RWPE2 (cell line): ENCODE results near the gene IRAK1.

Source experiments
- ATAC-seq: fragments of 200-7000 bp; cut with Tn5 transposase; 3 replicates; pipeline ENCODE4 v1.9.1; 2021; ENCODE audit warnings: low read depth
- DNase-seq: peaks from one replicate; pipeline ENCODE4 v3.0.0-alpha.2; 2020; ENCODE audit warnings: low spot score
- H3K27ac ChIP-seq: fragments of 450-650 bp; 2 replicates; pipeline ENCODE4 v1.5.1; 2017; ENCODE audit warnings: mild to moderate bottlenecking; ENCODE audit not compliant: poor library complexity, severe bottlenecking
- H3K27me3 ChIP-seq: fragments of 250-450 bp; sonication (Bioruptor Pico); 2 replicates; pipeline ENCODE4 v1.5.1; 2021; ENCODE audit warnings: mild to moderate bottlenecking, moderate library complexity; ENCODE audit not compliant: insufficient read depth, poor library complexity, severe bottlenecking
- H3K36me3 ChIP-seq: fragments of 250-450 bp; sonication (Bioruptor Pico); 2 replicates; pipeline ENCODE4 v1.5.1; 2020; ENCODE audit warnings: low read depth, mild to moderate bottlenecking, moderate library complexity
- H3K4me1 ChIP-seq: fragments of 250-450 bp; sonication (Bioruptor Pico); 2 replicates; pipeline ENCODE4 v1.5.1; 2021; ENCODE audit warnings: mild to moderate bottlenecking, moderate library complexity; ENCODE audit not compliant: insufficient read depth, poor library complexity, severe bottlenecking
- H3K4me3 ChIP-seq: fragments of 250-450 bp; sonication (Bioruptor Pico); 2 replicates; pipeline ENCODE4 v1.5.1; 2021; ENCODE audit warnings: mild to moderate bottlenecking, moderate library complexity; ENCODE audit not compliant: severe bottlenecking
- H3K9me3 ChIP-seq: fragments of 250-450 bp; sonication (Bioruptor Pico); 2 replicates; pipeline ENCODE4 v1.5.1; 2021; ENCODE audit warnings: mild to moderate bottlenecking, moderate library complexity; ENCODE audit not compliant: severe bottlenecking
- TF ChIP-seq, protein P1 (sequence below): fragments of 450-650 bp; IDR thresholded peaks from one replicate; pipeline ENCODE4 v1.5.1; 2017; ENCODE audit warnings: mild to moderate bottlenecking, moderate library complexity; ENCODE audit not compliant: poor library complexity, severe bottlenecking

The IRAK1 gene

DNA sequence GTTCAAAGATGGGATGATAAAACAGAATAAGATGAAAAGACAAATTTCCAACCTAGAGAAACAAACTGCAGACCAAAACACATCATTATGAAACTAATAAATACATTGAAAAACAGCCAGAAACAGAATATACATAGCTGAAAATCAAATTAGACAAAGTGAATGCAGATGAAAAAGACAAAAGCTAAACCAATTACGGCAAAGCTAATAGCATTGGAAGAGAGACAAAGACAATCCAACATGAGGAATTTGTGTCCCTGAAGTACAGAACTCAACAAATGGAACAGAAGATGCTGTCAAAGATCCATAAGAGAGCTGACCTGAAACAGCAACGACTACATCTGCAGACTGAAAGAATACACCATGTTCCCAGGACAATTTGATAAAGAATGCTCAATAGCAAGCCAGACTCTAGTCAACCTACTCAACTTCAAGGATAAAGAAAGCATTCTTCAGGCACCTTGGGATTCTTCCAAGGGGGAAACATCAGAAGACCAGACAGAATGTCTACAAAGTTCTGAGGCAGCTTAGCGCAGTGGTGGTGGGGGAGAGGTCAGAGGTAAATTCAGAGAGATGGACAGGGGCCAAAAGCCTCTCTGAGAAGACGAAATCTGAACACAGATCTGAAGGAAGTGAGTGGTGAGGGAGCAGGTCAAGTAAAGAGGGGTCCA is 27.4 kb upstream of the IRAK1 start:
- Histone ChIP-seq H3K9me3 (no peaks in the 10 kb centered on the region), H3K27me3 (no peaks in the 10 kb centered on the region), H3K4me3 (no peak overlapping the region), H3K27ac (no peak overlapping the region), H3K4me1 (peaks cover 15% of the 10 kb centered on the region), H3K36me3 (peaks cover 10% of the 10 kb centered on the region; the same call in 1 of the 2 replicates)
- DNase-seq (no peak), ATAC-seq (no peak)
- TF ChIP-seq, protein P1, sequence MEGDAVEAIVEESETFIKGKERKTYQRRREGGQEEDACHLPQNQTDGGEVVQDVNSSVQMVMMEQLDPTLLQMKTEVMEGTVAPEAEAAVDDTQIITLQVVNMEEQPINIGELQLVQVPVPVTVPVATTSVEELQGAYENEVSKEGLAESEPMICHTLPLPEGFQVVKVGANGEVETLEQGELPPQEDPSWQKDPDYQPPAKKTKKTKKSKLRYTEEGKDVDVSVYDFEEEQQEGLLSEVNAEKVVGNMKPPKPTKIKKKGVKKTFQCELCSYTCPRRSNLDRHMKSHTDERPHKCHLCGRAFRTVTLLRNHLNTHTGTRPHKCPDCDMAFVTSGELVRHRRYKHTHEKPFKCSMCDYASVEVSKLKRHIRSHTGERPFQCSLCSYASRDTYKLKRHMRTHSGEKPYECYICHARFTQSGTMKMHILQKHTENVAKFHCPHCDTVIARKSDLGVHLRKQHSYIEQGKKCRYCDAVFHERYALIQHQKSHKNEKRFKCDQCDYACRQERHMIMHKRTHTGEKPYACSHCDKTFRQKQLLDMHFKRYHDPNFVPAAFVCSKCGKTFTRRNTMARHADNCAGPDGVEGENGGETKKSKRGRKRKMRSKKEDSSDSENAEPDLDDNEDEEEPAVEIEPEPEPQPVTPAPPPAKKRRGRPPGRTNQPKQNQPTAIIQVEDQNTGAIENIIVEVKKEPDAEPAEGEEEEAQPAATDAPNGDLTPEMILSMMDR = no peak

DNA sequence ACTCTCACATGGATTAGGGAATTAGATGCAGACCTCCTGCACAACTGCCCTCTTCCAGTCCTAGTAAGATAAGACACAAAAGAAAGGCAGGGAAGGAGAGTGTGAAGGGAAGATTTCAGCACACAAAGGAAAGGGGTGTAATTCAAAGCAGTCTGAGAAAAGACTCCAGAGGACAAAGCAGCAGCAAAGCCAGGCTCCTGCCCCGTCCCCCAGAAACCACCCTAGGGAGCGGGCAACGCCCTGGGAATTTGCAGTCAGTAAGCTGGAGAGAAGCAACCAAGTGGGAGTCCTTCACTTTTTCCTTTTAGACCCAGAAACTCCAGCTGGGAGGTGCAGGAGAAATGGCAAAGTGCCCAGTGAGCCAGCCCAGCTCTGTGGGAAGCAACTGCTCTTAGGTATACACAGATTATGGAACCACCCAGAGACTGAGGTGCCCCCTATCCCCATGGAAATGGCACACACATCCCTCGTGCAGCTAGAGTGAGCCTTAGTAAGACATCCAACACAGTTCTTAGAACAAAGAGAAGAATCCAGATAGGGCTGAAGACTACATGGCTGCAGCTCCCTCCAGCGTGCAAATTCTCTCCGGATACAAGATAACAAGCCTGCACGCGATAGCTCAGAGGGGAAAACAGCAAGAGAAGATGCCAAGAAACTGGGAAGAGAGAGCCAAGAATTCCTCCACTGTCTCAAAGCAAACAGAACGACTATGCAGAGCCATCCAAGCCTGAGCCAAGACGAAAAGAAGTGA is 26.5 kb upstream of the IRAK1 start:
- Histone ChIP-seq H3K27ac (no peak overlapping the region), H3K27me3 (no peaks in the 10 kb centered on the region), H3K4me1 (peaks cover 16% of the 10 kb centered on the region), H3K36me3 (peaks cover 10% of the 10 kb centered on the region; the same call in 1 of the 2 replicates), H3K4me3 (no peak overlapping the region), H3K9me3 (no peaks in the 10 kb centered on the region)
- ATAC-seq = no peak
- TF ChIP-seq, protein P1 = no peak
- DNase-seq = no peak

DNA sequence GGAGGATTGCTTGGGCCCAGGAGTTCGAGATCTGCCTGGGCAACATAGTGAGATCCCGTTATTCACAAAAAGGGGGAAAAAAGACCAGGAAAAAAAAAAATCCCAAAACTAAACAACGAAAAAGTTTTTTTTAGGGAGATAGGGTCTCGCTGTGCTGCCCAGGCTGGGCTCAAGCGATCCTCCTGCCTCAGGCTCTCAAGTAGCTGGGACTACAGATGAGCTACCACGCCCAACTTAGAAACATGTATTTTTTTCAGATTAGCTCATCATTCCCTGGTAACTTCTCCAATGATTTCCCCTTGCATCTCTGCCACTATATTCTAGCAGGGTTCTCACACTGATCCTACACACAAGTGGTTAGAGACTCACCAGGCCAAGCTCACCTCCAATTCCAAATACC is 24.4 kb upstream of the IRAK1 start:
- DNase-seq (no peak), ATAC-seq (no peak)
- H3K27ac ChIP-seq = peak overlapping the region; percentile 78
- no peak overlapping the region for H3K4me3 ChIP-seq
- peaks cover 33% of the 10 kb centered on the region for H3K4me1 ChIP-seq
- no peaks in the 10 kb centered on the region for H3K27me3 ChIP-seq
- no peaks in the 10 kb centered on the region for H3K9me3 ChIP-seq
- TF ChIP-seq, protein P1 = no peak
- peaks cover 7% of the 10 kb centered on the region; the same call in 1 of the 2 replicates for H3K36me3 ChIP-seq

DNA sequence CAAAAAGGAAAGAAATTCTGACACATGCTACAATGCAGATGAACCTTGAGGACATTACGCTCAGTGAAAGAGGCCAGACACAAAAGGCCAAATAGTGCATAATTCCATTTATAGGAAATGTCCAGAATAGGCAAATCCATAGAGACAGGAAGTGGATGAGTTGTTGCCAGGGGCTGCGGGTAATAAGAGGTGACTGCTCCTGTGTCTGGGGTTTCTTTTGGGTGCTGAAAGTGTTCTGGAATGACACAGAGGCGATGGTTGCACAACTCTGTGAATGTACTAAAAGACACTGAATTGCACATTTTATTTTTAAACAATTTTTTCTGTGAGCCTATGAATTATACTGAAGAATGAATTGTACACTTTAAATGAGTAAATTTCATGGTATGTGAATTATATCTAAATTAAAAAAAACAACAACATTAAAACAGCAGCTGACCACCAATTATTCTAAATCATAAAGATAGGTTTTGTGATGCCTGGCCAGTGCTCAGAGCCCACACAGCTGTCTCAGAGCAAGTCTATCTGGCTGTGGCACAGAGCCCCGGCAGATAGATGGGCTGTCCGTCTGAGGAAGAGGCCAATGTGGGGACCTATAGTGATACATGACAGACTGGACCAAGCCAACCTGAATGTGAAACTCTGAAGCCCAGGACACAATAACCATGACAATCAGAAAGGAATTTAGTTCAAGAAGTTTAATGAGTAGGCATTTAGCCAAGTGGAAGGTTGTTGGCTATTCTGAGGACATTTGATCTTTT is 23.5 kb upstream of the IRAK1 start:
- Histone ChIP-seq H3K4me3 (no peak overlapping the region), H3K9me3 (no peaks in the 10 kb centered on the region), H3K27me3 (no peaks in the 10 kb centered on the region), H3K36me3 (peaks cover 7% of the 10 kb centered on the region; the same call in 1 of the 2 replicates), H3K27ac (peak overlapping the region; percentile 78), H3K4me1 (peaks cover 33% of the 10 kb centered on the region)
- DNase-seq (no peak), ATAC-seq (peak; percentile 48; the same call in 2 of the 3 replicates)
- TF ChIP-seq, protein P1 = no peak
